Skin of body (tissue), 2 donors: ENCODE data around the gene CACNA2D4. TPM values are rescaled to one million over a fixed set of nuclear protein-coding genes. Genes with fewer than 3 reads are reported as not detected.
"Not testable (repeated sequence)": the region's sequence is repeated elsewhere in the genome, so short reads cannot be mapped to it uniquely, and the experiment has no call there.

Source experiments
- DNase-seq: peaks from one replicate; lab custom pipeline; 2025; lab: John Stamatoyannopoulos, UW
- total RNA-seq: library from RNA; depleted of rRNA; stranded (reverse); fragments of >200 nt; gene quantifications from one replicate; pipeline ENCODE4 v1.2.3, GENCODE V29; 2014

Gene CACNA2D4, protein sequence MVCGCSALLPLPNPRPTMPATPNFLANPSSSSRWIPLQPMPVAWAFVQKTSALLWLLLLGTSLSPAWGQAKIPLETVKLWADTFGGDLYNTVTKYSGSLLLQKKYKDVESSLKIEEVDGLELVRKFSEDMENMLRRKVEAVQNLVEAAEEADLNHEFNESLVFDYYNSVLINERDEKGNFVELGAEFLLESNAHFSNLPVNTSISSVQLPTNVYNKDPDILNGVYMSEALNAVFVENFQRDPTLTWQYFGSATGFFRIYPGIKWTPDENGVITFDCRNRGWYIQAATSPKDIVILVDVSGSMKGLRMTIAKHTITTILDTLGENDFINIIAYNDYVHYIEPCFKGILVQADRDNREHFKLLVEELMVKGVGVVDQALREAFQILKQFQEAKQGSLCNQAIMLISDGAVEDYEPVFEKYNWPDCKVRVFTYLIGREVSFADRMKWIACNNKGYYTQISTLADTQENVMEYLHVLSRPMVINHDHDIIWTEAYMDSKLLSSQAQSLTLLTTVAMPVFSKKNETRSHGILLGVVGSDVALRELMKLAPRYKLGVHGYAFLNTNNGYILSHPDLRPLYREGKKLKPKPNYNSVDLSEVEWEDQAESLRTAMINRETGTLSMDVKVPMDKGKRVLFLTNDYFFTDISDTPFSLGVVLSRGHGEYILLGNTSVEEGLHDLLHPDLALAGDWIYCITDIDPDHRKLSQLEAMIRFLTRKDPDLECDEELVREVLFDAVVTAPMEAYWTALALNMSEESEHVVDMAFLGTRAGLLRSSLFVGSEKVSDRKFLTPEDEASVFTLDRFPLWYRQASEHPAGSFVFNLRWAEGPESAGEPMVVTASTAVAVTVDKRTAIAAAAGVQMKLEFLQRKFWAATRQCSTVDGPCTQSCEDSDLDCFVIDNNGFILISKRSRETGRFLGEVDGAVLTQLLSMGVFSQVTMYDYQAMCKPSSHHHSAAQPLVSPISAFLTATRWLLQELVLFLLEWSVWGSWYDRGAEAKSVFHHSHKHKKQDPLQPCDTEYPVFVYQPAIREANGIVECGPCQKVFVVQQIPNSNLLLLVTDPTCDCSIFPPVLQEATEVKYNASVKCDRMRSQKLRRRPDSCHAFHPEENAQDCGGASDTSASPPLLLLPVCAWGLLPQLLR
- 1.9 TPM for total RNA-seq

DNA sequence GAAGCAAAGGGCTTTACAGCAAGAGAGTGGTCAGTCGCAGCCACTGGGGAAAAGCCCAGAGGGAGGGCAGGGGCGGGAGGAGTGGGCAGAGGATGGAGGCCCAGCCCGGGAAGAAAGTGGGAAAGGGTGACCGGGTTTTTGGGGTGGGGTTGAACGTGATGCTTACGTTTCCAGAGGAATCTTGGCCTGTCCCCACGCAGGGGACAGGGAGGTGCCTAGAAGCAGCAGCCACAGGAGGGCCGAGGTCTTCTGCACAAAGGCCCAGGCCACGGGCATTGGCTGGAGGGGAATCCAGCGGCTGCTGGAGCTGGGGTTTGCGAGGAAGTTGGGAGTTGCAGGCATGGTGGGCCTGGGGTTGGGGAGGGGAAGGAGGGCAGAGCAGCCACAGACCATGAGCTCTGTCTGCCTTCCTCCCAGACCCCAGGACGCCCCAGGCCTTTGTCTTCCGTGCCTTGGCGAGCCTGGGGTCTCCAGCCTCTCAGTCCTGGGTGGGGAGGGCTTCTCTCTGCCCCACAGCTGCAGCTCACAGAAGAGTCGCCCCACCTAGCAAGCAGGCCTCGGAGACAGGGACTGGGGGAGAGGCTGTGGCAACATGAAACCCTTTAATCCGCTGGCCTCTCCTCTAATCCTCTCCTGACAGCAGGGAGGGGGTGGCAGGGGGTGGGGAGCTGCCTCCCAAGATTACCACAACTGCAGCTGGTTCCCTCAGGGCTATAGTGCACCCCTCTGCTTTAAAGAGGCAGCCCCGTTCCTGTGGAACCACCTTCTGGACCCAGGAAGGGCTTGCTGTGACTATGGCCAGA is at the start of gene CACNA2D4:
CACNA2D4 (minus strand) TSS at position 572 of the 803 bp plus-strand sequence; CDS start at position 393, 179 bp downstream.
- no peak for DNase-seq

DNA sequence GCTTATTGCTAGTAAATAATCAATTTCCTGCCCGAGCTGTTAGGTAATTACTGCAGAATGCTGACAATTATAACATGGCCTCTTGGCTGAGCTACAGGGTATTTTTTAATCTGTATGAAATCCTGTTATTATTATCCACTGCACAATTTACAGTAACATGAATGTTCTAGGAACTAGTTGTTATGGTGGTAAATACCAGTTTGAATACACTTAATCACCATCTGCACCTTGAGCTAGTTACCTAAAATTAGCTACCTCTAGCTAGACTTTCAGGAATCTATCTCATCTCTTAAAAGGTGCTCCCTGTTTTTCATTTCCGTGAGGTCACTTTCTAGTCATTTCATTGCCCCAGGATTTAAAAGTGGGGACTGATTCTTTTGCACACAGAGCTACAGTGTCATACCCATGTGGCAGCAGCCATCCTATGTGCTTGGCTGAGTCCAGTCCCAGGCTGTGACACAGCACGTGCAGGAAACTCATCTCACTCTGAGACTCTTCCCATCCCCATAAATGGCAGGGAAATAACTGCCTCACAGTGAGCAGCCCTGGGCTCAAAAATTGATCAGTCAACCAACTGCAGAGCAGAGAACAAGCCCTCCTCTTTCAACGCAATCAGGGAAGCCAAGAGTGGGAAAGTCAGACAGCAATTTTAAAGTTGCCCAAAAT is 48.2 kb upstream of the CACNA2D4 start:
- DNase-seq, result no peak

DNA sequence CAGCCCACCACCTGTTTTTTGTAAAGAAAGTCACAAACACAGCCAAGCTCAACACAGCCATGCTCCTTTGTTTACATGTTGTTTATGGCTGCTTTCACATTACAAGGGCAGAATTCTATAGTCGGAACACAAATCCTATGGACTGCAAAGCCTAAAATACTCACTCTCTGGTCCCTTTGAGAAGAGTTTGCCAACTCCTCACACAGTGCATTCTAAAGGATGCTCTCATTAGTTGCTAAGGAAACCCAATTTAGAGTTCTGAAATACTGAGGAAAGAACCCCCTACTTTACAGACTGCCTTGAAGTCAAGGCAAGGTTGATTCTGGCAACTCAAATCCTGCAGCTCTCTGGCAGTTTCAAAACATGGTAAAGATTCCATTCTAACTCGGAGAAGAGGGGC is 47.5 kb upstream of the CACNA2D4 start:
- DNase-seq, result no peak

DNA sequence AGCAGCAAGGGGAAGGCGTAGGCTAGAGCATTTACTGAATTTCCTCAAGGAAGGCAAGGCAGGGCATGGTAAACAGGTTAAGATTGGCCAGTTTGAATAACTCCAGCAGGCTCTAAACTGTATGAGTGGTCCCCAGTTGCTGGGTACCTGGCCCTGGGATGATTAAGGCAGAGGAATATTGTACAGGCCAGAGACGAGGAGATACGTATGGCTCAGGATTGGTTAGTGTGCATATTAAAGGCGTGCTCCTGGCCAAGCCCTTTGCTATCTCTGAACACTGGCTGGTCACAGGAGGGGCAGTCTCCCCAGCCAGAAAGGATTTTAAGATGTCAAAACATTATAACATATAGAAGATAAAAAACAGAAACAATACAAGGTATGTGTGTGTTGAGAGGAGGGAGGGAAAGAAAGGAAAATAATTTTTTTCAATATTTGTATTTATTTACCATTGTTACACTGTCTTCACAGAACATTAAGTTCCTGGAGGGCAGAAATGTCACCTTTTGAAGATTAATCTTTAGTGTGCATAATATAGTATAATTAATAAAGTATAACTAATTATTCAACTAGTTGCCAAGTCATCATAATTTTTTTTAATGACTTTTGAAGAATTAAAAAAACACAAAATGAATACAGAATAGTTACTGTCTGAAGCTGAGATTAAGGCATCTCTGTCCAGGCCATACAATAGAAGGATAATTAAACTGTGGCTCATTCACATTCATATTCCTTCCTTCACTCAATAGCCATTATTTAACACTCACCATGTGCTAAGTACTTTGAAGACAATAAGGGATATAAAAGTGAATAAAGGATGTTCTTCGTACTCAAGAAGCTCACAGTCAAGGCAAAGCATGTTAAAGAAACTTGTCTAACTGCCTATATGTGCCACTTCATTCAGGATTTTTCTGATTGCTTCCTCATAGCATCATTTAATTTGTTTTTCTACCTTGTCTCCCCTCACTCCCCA is 43.9 kb upstream of the CACNA2D4 start:
- DNase-seq, result no peak

DNA sequence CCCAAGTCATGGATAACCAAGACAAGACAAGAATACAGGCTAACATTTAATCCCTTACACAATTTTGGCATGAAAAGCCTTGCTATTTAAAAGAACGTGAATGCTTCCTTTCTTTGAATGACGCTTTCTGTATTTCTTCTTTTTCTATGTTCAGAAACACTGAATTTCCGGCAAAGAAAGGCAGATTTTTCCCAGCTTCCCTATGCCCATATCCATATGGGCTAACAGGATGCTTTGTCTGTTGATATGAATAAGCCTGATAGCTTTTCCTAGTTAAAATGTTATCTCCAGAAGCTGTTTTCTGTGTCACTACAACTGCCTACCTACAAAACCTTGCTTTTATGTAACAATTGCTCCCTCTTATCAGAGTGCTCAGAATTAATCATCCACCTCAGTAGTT is 38.3 kb upstream of the CACNA2D4 start:
- no peak for DNase-seq

DNA sequence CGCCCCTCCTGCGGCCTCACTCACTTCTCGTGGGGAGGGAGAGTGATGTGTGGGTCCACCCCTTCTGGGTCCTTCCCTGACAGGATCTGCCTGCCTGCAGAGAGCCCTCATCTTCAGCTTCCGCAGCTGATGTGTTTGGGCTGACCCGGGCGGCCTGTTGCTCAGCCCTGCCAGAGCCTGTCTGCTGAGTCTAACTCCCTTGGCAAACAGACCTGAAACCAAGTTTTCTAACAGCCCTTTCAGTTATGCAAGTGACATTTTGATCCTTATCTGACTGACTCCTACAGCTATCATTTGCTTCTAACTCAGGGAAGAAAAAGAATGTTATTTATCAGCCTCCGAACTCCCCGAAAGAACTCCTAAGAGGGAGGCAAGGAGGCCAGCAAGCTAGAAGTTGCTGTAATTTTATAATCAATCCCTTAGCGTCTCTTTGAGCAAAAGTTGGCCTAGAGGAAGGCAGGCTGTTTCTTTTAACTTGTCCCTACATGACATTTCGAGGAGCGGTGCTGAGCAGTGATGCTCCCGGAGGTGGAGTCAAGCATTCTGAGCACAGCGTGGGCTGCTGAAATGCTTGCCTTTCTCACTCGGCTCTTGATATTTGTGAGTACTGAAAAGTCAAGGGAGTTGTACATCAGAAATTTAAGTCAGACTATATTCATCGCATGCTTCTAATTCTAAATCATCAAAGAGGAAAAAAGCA is 31.5 kb upstream of the CACNA2D4 start:
- no peak for DNase-seq

DNA sequence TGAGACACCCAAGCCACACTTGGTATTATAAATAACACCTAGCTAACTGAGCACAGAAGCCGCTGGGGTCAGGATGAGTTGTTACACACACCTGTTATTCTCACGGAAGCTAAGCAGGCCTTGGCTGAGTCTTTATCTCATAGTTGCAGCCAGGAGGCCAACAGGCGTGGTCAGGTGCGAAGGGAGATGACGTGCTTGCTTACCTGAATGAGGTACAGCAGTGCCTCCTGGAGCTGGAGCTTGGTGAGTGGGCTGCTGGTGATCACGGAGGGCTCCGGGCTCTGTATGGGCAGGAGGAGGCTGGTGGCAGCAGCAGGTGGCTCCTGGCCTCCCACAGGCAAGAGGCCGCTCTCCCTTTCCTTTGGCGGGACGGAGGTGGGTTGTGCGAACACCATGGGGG is 30.4 kb upstream of the CACNA2D4 start:
- no peak for DNase-seq

DNA sequence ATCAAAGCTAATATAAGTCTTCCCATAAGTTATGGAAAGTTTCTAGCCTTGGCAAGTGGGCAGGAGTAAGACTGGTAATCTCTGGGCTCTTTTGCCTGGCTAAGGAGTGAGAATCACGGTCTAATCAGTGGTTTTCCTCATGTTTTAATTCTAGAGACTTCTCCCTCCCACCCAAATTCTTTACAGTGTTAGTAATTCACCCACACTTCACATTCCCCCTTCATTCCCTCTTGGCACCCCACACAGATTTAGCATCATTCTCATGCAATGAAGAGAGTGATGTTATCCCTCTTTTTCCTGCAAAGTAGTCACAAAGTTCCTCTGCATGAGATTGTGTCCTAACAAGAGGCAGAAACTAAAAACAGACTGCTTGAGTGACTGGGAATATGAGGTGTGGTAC is 28.6 kb upstream of the CACNA2D4 start:
- peak; percentile 19 for DNase-seq

DNA sequence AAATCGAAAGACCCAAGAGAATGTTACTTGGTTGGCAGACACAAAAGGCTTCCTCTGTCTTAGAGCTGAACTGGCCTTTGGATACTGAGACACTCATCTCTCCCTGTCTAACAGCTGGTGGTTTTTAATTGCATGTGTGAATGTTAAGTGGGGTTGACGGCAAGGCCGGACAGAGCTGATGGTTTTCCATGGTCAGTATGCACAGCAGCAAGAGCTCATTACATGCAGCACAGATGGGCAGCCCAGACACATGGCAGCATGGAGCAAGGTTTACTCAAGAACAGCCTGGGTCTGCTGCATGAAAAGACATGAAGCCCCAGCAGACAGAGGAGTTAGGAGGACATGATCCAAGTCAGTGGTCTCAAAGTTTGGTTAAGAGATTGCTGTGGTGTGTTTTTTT is 27.8 kb upstream of the CACNA2D4 start:
- DNase-seq, result no peak

DNA sequence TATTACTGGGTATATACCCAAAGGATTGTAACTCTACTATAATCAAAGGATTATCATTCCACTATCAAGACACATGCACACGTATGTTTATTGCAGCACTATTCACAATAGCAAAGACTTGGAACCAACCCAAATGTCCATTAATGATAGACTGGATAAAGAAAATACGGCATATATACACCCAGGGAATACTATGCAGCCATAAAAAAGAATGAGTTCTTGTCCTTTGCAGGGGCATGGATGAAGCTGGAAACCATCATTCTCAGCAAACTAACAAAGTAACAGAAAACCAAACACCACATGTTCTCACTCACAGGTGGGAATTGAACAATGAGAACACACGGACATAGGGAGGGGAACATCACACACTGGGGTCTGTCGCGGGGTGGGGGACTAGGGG is 27.1 kb upstream of the CACNA2D4 start:
- not testable (repeated sequence) for DNase-seq

DNA sequence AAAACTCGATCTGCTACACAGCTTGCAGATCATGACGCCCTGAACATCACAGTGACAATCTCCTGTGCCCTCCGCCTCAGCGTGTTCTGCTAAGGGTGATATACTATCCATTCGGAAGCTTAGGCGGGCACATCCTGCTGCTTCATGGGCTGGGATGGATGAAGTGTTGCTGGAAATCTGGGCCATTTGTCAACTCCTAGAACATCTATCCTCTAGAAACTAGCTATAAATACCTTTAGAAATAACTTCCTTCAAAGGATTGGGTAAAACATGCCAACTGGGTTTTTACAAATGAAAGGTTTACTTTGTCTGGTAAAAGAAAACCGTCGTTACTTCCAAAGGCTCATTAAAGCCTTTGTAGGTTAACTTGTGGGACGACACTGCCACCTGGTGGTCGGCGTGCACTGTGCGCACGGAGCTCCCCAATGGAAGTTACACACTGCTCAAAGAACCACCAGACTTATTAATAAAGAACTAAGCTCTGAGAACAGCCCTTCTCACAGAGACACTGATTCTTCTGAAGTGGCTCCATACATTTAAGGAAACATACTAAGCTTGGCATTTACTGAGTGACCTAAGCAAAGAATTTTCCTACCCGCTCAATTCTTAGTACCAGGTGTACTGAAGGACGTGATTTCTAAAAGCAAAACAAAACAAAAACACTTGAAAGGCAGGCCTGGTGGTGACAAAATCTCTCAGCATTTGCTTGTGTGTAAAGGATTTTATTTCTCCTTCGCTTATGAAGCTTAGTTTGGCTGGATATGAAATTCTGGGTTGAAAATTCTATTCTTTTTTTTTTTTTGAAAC is 21.6 kb upstream of the CACNA2D4 start:
- DNase-seq, result peak; percentile 79

DNA sequence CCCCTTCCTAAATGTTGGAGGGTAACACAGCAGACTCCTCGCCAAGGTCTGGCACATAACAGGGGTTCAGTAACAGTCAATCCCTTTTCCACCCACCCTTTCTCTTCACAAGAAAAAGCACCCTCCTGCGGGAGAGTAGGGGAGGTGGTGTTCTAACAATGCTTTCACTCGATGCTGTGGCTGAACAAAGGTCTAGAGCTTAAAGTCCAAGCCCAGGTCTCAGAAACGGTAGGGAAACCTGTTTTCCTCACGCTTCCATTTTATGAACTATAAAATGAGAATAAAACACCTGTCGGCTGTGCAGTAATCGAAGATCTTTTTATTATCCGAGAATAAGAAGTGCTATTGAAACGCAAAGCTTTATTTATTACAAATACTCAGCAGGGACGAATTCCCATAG is 20.9 kb upstream of the CACNA2D4 start:
- no peak for DNase-seq

DNA sequence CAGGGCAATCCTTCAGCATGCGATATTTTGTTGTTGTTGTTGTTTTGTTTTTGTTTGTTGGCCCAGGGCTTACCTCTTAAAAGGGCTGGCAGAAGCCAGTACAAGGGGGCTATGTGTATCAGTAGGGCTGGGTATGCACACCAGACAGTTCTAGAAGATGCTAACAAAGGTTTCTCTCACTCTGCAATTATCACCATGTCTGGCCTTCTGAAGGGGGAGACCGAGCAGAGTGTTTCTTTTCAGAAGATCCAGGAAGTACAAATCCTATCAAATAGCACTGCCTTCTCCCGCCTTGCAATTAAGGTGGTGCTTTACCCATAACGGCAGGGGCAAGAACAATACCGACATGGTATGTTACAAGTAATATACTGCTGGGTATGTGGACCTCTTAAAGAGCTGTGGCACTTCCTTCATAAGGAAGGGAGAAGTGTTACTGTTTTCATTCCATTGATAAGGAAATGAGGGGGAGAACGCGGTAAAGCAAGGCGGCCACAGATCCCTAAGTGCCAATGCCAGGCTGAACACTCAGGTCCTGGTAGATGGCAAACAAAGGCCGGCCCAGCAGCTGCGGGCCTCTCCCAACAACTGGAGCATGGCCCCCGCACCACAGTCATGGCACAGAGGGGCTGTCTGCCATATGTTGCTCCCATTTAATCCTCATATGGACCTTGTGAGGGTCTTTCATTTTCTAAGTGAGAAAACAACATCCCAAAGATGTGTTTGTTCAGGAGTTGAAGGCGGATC is 19.2 kb upstream of the CACNA2D4 start:
- no peak for DNase-seq

DNA sequence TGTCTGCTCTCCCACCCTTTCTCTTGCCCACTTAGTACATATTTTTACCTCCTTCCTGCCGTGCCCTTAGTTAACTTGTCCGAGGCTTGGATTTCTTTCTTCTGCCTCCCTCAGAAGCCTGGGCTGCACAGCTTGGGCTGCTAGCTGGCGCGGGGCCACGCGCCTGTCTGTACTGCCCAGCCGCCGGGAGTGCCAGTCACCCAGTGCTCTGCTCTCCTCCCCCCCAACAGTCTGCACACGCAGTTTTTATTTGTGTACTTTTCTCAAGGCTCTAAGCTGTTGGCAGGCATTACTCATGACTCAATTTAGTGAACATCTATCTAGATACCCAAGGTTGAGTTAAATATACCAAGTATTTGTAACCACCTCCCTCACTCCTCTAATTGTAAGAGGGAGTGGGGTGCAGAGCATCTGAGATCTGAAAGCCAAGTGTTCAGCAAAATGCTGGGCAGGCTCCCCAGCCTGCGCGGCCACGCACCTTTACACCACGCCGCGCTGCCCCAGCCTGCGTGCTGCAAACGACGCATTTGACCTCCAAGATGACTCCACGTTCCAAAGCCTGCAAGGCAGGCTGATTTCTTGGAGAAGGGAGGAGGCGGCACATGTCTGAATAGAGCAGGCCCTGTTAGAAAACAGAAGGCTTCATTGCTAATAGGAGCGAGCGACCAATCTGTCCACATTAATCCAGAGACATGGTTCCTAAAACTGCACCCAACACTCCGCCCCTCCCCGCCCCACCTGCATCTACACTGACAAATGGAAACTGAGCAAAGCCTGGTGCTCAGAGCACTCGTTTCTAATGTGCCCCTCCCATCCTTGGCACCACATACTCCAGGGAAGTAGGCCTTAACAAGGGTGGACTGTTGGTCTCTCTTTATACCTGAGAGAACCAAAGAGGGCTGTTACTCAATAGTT is 18.2 kb upstream of the CACNA2D4 start:
- no peak for DNase-seq

DNA sequence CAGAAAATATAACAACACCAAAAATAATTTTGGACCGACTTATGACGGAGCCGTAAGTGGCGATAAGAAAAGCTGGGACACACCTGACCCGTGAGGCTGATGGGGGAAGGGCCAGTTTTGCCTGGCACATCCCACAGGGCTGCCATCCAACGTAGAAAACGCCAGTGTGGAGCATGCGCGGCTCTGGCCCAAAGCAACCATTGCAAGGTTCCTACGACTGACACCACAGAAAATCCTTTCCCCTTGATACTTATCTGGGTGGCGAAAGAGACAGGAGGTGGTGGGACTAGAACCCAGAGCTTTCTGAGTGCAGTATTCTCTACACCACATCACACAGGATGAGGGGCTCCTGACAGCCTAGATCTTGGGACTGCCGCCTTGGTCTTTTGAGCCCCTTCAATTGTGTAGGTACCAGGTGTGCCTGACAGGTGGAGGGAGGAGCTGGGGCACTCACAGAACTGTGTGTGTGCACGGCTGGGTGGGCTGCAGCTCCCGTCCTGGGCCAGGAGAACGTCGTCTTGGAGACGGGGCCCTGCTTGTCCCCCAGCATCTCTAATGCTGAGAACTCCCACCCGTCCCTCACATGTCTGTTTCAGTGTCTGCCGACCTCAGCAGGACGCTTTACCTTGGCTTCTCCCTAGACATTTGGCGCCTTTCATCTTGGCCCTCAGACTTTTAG is 17.4 kb upstream of the CACNA2D4 start:
- DNase-seq, result no peak

DNA sequence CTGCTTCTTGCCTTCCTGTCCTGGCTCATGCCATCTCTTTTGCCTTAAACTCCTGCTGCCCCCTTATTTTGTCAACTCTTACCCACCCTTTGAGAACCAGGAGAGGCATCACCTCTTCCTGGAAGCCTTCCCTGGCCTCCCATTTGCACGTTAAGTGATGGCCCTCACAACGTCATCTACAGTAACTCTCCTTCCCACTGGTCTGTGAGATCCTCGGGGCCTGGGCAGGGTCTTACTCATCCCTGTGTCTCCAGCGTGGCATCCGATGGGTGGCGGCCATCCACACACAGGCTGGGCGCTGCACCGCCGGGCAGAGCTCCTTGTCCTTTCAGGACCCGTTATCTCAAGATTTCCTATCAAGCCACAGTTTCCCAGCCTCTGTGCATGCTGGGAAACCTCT is 16.8 kb upstream of the CACNA2D4 start:
- no peak for DNase-seq
